ENCODE data around the gene HMCN1. TPM values are rescaled to one million over a fixed set of nuclear protein-coding genes. Genes with fewer than 3 reads are reported as not detected.

Gene HMCN1
- total RNA-seq, 2 donors from 2014 or later, result 1.3 to 3.7 TPM

GRCh38 chr1:186167096-186167668, 433.0 kb downstream of the HMCN1 start:
- H3K4me3 ChIP-seq, result no peak overlapping the region

GRCh38 chr1:186175588-186175987, 441.4 kb downstream of the HMCN1 start:
- Histone ChIP-seq H3K4me3 (no peak overlapping the region), H3K4me1 (no peaks in the 10 kb centered on the region), H3K27me3 (no peaks in the 10 kb centered on the region), H3K36me3 (no peaks in the 10 kb centered on the region), H3K9ac (ENCODE audit: low read depth in 2 of 2, low read length in 2 of 2) (no peak overlapping the region), H3K9me3 (no peaks in the 10 kb centered on the region), H3K27ac (no peak overlapping the region)
- intact Hi-C loops (cut with DNase I), result no loop called here
- TF ChIP-seq CTCF (IDR thresholded peaks at IDR 0.05), result no peak
- no peak for DNase-seq

More at GRCh38 chr1:186167096-186167668, 433.0 kb downstream of the HMCN1 start:
- H3K9ac ChIP-seq (ENCODE audit: low read depth in 2 of 2, low read length in 2 of 2), result no peak overlapping the region
- no peaks in the 10 kb centered on the region for H3K36me3 ChIP-seq
- intact Hi-C loops (cut with DNase I), result no loop called here
- no peaks in the 10 kb centered on the region for H3K4me1 ChIP-seq
- no peaks in the 10 kb centered on the region for H3K27me3 ChIP-seq
- no peak for TF ChIP-seq CTCF (IDR thresholded peaks at IDR 0.05)
- no peak overlapping the region for H3K27ac ChIP-seq
- DNase-seq, result no peak
- no peaks in the 10 kb centered on the region for H3K9me3 ChIP-seq

- Histone ChIP-seq H3K4me1 (no peaks in the 10 kb centered on the region), H3K9me3 (no peaks in the 10 kb centered on the region), H3K9ac (ENCODE audit: low read depth in 2 of 2, low read length in 2 of 2) (no peak overlapping the region), H3K27me3 (no peaks in the 10 kb centered on the region), H3K27ac (no peak overlapping the region), H3K4me3 (no peak overlapping the region), H3K36me3 (no peaks in the 10 kb centered on the region)
- TF ChIP-seq CTCF (IDR thresholded peaks at IDR 0.05), result no peak
- intact Hi-C loops (cut with DNase I), result no loop called here
- no peak for DNase-seq
Observed at GRCh38 chr1:186178426-186179043, 444.3 kb downstream of the HMCN1 start.

- H3K4me3 ChIP-seq, result no peak overlapping the region
Observed at GRCh38 chr1:186179231-186179630, 445.0 kb downstream of the HMCN1 start.

GRCh38 chr1:186183219-186183618, 449.0 kb downstream of the HMCN1 start:
- Histone ChIP-seq H3K9me3 (no peaks in the 10 kb centered on the region), H3K27me3 (no peaks in the 10 kb centered on the region), H3K36me3 (no peaks in the 10 kb centered on the region), H3K27ac (no peak overlapping the region), H3K4me3 (no peak overlapping the region), H3K9ac (ENCODE audit: low read depth in 2 of 2, low read length in 2 of 2) (no peak overlapping the region), H3K4me1 (no peaks in the 10 kb centered on the region)
- intact Hi-C loops (cut with DNase I), result no loop called here
- DNase-seq, result no peak
- TF ChIP-seq CTCF (IDR thresholded peaks at IDR 0.05), result no peak

More at GRCh38 chr1:186179231-186179630, 445.0 kb downstream of the HMCN1 start:
- Histone ChIP-seq H3K27me3 (no peaks in the 10 kb centered on the region), H3K27ac (no peak overlapping the region), H3K4me1 (no peaks in the 10 kb centered on the region), H3K36me3 (no peaks in the 10 kb centered on the region), H3K9ac (ENCODE audit: low read depth in 2 of 2, low read length in 2 of 2) (no peak overlapping the region), H3K9me3 (no peaks in the 10 kb centered on the region)
- no peak for DNase-seq
- no peak for TF ChIP-seq CTCF (IDR thresholded peaks at IDR 0.05)
- intact Hi-C loops (cut with DNase I), result no loop called here

Measured in colonic mucosa (tissue), 4 donors.